ENCODE data around the gene AMD1.
"Not testable (repeated sequence)": the region's sequence is repeated elsewhere in the genome, so short reads cannot be mapped to it uniquely, and the experiment has no call there.

Gene AMD1

DNA sequence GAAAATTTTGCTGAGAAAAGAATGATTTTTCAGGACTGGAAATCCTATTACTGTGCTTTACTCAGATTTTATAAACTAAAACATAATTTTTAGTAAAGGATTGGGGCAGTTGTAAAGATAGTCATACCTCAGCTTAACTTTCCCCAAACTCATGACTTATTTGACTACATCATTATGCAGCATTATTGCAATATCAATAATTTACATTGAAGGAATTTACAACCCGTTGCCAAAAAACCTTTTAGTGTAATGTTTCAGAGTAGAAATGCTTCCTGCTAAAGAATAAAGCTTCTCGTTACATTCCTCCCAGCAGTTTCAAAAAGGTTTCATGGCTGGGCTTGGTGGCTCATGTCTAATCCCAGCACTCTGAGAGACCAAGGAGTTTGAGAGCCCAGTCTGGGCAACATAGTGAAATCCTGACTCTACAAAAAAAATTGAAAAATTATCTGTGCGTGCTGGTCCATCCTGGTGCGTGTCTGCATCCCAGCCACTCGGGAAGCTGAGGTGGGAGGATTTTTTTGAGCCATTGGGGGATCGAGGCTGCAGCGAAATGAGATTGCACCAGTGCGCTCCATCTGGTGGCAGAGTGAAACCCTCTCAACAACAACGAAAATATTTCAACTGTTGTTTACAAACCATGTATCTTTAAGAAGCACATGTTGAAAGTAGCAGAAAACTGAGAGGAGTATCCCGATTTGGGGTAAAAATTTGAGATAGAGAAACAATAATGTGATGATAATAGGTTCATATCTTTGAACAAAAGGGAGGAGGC, 4.4 kb downstream of the AMD1 start:
- DNase-seq: peak; percentile 35

DNA sequence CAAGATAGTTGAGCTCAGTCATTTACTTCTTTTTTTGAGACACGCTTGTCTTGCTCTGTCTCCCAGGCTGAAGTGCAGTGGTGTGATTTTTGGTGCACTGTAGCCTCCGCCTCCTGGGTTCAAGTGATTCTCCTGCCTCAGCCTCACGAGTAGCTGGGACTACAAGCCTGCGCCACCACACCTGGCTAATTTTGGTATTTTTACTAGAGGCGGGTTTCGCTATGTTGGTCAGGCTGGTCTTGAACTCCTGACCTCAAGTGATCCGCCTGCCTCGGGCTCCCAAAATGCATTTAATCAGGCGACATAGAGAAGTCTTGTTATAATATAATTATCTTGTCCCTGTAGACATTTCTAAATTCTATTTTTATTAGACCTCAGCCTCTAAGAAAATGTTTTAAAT, 6.1 kb downstream of the AMD1 start:
- DNase-seq: no peak

DNA sequence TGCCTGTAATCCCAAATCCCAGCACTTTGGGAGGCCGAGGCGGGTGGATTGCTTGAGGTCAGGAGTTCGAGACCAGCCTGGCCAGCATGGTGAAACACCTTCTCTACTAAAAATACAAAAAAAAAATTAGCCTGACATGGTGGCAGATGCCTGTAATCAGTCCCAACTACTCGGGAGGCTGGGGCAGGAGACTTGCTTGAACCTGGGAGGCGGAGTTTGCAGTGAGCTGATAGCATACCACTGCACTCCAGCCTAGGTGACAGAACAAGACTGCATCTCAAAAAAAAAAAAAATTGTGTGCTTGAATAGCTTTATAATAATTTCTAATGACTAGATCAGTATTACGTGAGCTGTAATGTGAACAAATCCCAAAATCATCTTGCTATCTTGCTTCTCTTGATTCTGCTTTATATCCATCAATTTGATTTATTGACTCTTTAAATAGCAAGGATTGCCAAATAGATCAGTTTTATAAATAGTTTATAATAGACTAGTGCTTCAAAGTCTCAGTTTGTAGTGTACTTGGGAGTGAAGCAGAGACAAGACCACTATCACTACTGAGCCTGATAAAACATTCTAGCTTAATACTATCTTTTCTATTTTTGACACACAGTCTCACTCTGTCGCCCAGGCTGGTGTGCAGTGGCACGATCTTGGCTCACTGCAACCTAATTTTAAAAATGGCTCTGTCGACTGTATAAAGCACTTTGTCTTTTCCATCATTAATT, 7.1 kb downstream of the AMD1 start:
- DNase-seq: no peak

DNA sequence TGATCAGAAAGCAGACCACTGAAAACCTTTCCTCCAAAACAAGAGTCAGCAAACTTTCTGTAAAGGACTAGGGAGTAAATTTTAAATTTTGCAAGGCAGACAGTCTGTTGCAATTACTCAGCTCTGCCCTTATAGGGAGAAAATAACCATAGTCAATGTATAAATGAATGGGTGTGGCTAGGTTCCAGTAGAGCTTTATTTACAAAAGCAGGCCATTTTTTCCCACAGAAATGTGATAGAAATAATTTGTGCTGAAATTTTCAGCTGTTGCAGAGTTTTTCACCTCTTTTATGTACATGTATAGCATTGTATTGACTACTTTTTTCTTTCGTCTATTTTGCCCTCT, 7.7 kb downstream of the AMD1 start:
- DNase-seq: no peak

DNA sequence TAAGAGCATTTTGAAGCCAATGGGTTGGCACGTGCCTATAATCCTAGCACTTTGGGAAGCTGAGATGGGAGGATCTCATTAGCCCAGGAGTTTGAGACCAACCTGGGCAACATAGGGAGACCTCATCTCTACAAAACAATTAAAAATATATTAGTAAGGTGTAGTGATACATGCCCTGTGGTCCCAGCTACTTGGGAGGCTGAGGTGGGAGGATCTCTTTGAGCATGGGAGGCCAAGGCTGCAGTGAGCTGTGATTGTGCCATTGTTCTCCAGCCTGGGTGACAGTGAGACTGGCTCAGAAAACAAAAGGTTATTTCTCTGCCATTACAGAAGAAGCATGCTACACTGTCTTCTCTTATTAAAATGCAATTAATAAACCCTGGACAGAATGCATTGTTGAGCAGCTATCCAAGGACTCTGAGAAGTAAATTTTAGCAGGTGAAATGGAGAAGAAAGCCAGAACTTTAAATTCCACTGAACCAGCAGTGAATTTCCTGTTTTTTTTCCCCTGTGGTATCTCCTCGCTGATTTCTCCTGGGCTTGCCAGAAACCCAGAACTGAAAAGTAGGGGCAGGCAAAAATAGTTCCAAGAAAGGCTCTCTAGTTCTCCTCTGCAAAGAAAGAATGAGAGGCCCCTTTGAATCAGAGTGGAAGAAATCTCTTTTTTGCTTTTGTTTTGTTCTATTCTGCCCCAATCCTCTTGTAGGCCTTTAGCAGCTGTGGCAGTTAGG, 8.4 kb downstream of the AMD1 start:
- no peak for DNase-seq

DNA sequence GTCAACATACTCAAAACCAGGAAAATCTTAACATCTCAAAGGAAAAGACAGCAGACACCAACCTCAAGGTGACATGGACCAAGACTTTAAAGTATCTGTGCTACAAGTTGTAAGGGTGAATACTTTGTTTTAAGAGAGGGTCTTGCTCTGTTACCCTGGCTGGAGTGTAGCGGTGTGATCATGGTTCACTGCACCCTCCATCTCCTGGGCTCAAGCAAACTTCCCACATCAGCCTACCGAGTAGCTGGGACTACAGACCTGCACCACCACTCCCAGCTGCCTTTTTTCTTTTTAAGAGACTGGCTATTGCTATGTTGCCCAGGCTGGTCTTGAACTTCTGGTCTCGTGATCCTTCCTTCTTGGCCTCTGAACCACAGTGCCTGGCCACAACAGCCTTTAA, 9.7 kb downstream of the AMD1 start:
- DNase-seq: no peak

DNA sequence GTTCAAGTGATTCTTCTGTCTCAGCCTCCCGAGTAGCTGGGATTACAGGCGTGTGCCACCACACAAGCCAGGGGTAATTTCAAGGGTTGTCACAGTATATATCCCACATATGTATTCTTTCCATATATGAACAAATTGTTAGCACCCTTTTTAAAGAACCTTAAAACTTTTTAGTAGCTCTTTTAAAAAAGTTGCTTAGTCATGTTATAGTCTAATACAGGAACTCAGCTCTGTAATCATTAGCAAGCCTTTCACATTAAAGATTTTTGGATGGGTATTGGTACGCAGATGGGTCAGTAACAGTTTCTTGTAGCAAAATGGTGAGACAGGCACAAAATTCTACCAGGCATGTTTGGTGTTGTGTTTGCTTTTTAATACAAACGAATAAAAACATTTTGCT, 10.9 kb downstream of the AMD1 start:
- DNase-seq: no peak

DNA sequence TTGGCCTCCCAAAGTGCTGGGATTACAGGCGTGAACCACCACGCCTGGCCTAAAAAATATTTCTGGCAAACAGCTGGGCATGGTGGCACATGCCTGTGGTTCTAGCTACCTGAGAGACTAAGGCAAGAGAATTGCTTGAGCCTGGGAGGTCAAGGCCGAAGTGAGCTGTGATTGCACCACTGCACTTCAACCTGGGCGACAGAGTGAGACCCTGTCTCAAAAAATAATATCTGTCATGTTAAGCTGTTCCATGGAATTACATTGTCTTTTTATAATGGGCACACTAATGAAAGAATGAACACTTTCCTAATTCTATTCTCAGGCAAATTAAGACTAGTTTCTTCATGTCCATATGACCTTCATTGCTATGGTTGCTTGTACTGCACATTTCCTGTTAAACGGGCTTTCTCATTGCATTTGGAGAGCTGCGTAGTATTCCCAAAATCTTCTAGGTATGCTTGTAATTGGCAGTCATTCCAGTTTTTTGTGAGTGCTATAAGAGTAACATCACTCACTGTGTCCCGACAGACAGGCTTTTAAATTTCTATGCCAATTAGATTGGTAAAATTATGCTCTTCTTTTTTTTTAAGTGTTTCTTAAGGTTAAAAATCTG, 12.1 kb downstream of the AMD1 start:
- no peak for DNase-seq

DNA sequence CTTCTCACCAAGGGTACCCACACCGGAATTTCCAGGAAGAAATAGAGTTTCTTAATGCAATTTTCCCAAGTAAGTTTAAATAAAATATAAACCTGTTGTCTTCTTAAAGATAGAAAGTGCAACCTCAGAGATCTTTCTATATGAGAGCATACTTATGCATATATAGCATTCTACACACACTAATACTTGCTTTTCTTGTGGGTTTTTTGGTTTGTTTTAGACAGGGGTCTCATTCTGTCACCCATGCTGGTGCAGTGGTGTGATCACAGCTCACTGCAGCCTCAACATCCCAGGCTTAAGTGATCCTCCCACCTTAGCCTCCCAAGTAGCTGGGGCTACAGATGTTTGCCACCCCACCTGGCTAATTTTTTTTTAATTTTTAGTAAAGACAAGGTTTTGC, 15.7 kb downstream of the AMD1 start:
- DNase-seq: no peak

DNA sequence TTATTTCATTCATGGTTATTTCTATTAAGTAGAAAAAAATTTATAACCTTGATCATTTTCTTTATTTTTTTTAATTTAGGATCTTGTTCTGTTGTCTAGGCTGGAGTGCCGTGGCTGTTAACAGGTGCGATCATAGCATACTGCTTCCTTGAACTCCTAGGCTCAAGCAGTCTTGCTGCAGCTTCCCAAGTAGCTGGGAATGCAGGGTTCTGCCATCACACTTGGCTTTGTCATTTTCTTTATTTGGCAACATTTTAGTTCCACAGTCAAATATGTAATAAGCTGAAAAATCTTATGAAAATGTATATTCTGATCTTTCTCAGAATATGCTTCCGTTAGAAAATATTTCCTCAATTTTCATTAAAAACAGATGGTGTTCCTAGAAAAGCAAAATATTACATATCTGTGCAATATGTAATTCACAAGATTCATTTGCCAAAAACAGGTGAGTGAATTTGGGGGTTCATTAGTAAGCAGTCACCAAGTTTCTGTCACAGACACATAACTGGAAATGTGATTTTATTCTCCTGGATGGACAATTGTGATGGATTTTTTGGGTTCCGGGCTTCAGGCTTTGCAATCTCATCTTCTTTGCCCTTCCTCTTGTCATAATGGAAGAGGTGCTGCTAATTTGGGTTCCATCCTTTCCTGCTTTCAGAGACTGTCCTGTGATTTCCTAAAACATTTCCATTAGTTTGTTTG, 21.5 kb downstream of the AMD1 start:
- DNase-seq: no peak

DNA sequence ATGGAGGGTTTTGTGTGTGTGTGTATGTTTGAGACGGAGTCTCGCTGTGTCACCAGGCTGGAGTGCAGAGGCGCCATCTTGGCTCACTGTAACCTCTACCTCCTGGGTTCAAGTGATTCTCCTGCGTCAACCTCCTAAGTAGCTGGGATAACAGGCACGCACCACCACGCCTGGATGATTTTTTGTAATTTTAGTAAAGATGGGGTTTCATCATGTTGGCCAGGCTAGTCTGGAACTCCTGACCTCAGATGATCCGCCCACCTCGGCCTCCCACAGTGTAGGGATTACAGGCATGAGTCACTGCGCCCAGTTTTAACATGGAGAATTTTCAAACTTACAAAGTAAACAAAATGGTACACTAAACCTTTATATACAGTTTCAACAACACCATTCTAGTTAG, 22.8 kb downstream of the AMD1 start:
- DNase-seq: no peak

DNA sequence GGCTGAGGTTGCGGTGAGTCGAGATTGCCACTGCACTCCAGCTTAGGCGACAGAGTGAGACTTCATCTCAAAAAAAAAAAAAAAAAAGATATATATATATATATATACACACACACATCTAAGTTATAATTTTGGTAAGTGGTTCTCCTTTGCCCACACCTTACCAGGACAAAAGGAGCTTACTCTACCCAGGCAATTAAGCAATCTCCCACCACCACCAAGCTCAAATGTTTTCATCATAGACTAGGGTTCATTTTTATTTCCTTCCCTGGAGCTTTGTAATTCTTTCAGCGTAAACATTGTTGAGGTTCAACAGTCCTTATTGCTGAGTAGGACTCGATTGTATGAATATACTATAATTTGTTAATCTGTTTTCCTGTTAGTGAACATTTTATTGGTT, 23.5 kb downstream of the AMD1 start:
- DNase-seq: no peak

DNA sequence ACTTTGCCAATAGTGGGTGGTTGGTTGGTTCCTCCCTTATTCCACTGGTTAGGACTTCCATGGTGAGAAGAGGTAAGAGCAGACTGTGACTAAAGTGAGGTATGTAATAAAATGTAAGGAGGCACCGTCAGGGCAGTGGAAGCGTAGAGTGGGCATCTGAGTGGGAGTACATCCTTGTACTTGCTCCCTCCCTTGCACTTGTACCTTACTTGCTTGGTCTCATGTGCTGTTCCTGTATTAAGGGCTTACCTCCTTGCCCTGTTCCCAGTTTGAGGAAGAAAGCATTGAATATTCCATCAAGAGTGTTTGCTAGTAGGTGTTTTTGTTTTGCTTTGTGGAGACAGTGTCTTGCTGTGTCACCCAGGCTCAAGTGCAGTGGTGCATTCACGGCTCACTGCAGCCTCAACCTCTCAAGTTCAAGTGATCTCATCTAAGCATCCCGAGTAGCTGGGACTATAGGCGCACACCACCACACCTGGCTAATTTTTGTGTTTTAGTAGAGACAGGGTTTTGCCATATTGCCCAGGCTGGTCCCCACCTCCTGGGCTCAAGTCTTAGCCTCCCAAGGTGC, 25.5 kb downstream of the AMD1 start:
- no peak for DNase-seq

DNA sequence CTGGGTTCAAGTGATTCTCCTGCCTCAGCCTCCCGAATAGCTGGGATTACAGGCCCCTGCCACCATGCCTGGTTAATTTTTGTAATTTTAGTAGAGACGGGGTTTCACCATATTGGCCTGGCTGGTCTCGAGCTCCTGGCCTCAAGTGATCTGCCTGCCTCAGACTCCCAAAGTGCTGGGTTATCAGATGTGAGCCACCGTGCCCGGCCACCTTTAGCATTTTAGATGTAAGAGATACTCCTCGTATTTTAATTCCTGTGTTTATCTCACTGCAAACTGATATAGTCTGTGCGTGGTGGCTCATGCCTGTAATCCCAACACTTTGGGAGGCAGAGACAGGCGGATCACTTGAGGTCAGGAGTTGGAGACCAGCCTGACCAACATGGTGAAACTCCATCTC, 27.0 kb downstream of the AMD1 start:
- DNase-seq: not testable (repeated sequence)

DNA sequence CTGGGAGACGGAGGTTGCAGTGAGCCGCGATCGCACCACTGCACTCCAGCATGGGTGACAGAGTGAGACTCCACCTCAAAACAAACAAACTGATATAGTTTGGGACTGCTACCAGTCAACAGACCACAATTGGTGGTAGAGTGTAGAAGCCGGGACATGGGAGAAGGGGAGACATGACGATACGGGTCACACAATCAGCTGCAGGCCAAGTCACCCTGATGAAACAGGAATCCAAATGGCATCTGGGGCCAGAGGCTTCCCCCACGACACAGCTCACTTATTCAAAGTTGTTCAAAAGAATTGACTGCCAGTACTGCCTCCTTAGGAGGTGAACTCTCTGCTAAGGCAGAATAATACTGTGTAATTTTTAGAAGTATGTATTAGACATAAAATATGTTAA, 27.5 kb downstream of the AMD1 start:
- no peak for DNase-seq

DNA sequence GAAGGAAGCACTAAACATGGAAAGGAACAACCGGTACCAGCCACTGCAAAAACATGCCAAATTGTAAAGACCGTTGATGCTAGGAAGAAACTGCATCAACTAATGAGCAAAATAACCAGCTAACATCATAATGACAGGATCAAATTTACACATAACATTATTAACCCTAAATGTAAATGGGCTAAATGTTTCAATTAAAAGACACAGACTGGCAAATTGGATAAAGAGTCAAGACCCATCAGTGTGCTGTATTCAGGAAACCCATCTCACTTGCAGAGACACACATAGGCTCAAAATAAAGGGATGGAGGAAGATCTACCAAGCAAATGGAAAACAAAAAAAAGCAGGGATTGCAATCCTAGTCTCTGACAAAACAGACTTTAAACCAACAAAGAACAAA, 31.7 kb downstream of the AMD1 start:
- not testable (repeated sequence) for DNase-seq

DNA sequence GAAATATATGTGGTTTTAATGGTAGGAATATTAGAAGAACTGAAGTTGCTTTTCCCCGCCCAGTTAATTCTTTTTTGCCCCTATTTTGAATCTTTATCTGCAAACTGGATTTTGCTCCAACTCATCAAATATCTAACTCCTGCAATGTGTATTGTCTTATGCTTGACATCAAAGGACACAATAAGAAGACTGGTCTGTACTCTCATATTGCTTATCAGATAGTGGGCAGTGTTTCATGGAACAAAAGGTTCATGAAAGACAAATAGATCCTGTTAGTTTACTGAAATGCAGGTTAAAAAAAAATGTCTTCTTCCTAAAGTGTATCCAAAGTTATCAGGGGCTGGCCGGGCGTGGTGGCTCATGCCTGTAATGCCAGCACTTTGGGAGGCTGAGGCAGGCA, 56.2 kb downstream of the AMD1 start:
- no peak for DNase-seq

DNA sequence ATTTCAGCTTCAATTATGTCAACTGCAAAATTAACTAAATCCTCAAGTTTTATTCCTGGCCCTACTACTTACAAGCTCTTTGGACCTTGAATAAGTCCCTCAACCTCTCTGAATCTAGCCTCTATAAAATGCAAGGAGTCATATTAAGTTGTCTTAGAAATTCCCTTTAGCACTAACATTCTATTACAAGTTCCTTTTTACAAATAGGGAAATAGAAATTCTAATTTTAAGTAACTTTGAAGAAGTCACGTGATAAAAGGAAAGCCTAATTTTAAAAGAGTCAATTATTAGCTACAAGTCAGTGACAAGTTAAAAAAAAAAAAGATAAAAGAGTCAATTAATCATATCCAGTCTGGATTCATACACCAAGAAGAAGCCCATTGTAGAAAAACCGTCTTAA, 59.3 kb downstream of the AMD1 start:
- no peak for DNase-seq

DNA sequence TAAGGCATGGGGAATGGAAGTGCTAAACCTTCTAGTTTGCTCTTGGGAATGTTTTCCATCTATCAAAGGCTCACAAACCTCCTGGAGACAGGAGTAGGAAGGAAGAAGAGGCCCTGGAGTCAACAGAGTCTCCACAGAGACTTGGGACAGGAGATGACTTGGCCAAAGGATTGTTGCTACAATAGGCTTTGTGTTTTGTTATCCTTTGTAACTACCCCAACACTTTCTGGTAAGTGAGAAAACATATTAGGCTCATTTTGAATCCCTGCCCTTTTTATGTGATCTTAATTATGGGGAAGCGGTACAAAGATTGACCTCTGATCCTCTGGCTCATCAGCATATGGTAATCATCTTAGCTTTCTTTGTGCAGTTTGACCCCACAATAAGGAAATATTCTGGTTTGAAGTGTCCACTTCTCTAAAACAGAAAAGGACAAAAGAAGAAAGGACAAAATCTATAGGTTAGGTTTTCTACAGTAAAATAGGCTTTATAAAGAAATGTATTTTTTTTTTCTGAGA, 59.9 kb downstream of the AMD1 start:
- no peak for DNase-seq

DNA sequence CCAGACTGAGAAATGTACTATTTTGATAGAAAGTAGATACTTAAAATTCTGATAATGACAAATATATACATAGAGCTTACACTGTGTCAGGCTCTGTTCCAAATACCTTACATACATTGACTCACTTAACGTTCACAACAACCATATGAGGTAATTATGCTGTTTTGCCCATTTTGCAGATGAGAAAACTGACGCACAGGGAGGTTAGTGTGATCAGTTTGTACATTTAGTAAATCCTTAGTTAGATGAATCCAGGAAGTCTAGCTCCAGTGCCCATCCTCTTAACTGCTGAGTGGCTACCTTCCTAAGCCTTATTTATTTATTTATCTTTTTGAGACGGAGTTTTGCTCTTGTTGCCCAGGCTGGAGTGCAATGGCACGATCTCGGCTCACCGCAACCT, 60.6 kb downstream of the AMD1 start:
- no peak for DNase-seq

DNA sequence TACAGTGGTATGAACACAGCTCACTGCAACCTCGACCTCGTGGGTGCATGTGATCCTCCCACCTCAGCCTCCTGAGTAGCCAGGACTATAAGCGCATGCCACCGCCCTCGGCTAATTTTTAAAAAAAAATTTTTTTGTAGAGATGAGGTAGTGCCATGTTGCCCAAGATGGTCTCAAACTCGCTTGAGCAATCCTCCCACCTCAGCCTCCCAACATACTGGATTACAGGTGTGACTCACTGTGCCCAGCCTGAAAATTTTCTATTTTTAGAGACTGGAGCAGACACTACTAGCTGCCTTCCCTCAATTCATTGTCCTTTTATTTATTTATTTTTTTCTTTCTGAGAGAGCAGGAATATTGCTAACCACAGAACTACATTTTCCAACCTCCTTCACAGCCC, 63.6 kb downstream of the AMD1 start:
- DNase-seq: no peak

DNA sequence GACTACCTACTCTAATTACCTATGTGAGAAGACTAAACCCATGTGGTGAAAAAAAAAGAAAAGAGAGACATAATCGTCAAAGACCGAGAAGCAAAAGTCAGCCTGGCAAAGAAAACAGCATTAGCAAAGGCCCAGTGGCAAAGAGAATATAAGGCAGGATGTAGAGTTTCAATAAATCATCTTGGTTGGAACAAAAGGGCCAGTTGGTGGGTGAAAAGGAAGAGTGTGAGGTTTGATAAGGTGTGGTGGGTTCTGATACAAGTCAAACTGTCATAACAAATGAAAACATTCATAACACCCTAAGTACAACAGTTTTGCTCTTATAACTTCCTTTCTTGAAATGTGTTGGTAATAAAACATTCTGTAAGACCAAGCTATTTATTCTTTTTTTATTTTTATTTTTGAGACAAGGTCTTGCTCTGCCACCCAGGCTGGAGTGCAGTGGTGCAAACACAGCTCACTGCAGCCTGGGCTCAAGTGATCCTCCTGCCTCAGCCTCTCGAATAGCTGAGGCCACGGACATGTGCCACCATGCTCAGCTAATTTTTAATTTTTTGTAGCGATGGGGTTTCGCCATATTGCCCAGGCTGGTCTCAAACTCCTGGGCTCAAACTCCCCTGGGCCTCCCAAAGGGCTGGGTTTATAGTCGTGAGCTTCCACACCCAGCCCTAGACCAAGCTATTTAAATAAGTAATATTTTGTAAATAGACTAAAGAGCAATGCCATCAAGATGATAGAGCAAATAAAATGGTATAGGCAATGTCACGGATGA, 65.0 kb downstream of the AMD1 start:
- no peak for DNase-seq

All from 8988T (cell line).